OCI-M1 (cell line): ENCODE measurements around the gene KCNQ5.
"Not testable (repeated sequence)": the region's sequence is repeated elsewhere in the genome, so short reads cannot be mapped to it uniquely, and the experiment has no call there.

Source experiments
- DNase-seq: peaks from one replicate; lab custom pipeline; 2025; lab: John Stamatoyannopoulos, UW

KCNQ5 gene

DNA sequence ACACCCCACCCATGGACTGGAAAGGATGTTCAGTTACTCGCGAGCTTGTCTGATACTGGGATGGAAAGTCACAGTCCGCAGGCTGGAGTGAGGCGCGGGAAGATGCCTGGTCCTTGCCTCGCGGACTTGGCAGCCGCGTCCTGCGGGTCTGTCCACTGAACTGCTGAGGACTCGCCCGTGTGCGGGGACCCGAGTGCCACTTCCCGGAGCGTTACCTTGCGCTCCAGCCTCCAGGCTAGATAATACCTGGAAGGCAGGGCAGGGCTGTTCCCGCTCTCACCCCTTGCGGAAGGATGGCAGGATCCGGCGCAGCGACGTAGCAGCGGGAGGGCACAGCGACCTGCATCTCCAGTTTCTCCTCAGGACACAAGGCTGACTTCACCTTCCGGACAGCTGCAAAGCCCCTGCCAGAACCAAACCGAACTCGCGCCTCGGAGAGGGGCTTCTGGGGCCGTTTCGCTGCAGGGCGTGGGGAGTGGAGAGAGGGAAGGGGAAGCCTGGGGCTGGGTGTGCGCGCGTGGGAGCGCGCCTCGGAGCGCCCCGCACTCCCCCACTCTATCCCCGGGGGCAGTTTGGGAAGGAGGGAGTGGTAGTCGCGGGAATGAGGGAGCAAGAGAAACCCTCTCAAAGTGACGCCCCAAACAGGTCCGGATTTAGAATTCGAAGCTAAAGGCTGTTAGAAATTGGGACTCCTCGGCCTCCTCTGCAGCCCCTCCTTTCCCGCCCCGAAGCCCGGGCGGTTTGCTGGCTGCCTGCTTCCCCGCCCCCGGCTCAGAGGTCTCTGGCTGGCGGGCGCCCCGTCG is at the start of gene KCNQ5:
Gene KCNQ5, plus strand, starts transcription at position 774 of the 803 bp plus-strand sequence.
- DNase-seq, result peak; percentile 72

DNA sequence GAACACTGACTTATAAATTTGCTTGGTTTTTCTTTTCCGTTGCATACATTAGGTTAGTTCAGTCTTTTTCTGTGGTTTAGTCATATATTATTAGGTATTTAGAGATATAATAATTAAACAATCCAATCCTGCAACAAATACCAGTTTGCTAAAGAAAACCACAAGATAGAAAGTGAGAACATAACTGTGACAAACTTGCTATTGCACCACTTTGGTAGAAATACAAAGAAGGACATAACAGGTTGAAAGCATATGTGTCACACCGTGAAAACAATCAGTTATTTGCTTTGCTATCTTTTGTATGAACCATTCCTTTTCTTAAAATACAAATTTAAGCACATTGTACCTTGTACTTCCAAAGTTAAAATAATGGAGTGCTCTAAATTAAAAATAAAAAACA is 42.0 kb upstream of the KCNQ5 start:
- peak; percentile 80 for DNase-seq

DNA sequence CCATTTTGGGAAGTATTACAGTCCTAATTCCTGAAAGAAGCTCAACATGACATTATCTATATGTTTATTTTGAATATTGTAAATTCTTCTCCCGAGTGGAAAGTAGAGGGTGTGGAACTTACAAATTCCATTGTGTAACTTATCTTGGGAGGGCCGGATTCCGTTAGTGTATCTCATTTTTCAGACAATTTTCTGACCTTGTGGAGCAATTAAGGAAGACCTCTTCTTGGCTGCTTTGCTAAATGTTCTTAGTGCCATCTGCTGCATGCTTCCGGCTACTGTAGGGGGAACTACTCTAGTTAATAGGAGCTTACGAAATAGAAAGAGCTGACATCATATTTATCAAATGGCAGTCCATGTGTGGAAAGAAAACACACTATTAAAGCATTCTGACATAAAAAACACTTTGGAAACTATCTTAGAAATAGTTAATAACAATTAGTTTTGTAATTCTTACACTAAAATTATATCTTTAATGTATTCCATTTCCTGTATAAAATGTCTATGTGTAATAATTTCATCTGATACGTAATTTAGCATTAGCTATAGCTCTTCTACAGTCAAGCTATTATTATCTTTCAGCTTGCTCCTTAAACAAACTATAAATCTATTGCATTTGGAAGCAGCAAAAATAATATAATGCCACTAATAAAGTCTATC is 41.5 kb upstream of the KCNQ5 start:
- peak; percentile 97 for DNase-seq

DNA sequence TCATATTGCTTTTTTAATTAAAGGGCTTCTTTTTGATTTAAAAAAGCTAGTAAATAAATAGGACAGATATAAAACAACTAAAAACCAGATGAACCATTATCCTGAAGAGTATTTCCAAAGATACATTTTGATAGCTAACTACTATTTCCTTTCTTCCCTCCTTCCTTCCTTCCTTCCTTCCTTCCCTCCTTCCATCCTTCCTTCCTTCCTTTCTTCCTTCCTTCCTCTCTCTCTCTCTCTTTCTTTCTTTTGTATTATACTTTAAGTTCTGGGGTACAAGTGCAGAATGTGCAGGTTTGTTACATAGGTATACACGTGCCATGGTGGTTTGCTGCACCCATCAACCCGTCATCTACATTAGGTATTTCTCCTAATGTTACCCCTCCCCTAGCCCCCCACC is 40.9 kb upstream of the KCNQ5 start:
- not testable (repeated sequence) for DNase-seq

DNA sequence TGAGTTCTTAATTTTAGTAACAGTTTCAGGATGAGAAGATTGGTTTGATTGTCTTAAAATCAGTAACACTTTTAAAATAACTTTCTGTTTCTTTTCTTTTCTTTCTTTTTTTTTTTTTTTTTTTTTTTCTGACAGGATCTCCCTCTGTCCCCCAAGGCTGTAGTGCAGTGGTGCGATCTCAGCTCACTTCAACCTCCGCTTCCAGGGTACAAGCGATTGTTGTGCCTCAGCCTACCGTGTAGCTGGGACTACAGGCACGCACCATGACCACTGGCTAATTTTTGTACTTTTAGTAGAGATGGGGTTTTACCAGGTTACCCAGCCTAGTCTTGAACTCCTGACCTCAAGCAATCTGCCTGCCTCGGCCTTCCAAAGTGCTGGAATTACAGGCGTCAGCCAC is 33.7 kb upstream of the KCNQ5 start:
- no peak for DNase-seq

DNA sequence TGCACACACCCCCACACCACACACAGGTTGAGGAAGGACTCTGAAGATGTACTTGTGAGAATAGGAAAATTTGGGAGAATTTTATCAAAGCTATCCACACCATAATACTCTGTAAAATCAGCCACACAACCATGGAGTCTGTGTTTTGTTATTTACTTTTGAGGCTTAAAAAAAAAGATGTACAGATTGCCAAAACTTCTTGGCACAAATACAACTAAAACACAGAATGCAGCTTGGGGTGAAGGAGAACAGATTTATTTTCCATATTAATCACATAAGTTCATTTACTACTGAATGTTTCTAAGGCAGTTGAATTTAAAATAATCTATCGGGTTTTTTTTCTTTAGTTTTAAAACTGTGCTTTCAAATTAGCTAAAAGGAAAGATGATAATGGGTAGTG is 32.8 kb upstream of the KCNQ5 start:
- no peak for DNase-seq

DNA sequence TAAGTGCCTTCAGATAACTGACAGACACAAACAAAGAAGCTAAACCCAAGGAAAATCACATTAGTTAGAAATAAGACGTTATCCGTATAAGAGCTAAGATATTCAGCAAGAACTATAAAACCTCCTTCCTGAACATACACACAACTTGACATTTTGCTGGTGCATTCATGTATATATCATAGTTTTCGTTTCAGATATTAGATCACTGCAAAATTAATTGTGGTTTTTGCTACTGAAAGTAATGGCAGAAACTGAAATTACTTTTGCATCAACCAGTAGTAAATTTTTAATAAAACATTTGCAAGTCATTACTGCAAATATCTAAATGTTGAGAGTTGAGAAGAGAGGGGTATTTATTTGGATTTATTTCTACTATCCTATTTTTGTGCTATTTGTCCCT is 26.1 kb upstream of the KCNQ5 start:
- DNase-seq, result no peak

DNA sequence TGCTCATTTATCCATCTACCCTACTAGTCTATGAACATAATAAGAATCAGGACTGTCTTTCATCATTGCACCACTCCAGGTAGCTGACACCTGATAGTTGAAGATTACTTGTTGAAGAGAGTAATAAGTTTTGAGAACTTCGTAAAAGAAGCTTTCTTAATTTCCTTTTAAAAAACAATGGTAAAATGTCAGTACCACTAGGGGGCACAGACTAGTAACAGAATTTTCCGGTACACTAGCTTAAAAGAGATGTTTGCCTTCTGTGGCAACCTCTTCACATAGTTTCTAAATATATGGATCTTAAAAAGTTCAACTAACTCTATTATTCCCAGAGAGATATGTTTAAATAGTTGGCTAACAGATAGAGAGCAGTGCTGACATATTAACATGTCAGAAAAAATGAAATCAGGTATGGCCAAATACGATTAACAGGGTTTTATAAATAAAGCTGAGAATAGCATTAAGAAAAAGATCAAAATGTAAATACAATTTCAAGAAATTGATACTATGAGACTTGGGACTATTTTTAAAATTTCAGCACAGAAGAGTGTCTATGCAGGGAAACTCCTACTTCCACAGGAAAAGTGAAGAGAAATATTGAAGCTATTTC is 5.4 kb upstream of the KCNQ5 start:
- DNase-seq, result peak; percentile 83

DNA sequence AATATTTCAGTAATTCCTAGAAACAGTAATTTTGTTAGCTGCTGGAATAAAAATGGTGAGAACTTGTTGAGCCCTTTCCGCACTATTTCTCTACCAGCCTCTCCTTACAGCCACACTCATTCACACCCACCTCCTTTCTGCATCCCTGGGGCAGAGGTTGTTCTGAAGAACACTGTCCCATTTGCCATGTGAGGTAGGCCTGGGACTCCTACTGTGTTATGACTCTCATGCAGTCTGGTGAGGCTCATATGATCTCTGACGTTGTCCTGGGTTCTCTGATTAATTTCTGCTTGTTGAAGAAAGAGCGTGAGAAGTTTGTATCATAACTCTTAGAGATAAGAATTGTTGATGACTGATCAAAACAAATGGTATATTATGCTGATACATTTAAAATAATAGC is 4.1 kb upstream of the KCNQ5 start:
- no peak for DNase-seq

DNA sequence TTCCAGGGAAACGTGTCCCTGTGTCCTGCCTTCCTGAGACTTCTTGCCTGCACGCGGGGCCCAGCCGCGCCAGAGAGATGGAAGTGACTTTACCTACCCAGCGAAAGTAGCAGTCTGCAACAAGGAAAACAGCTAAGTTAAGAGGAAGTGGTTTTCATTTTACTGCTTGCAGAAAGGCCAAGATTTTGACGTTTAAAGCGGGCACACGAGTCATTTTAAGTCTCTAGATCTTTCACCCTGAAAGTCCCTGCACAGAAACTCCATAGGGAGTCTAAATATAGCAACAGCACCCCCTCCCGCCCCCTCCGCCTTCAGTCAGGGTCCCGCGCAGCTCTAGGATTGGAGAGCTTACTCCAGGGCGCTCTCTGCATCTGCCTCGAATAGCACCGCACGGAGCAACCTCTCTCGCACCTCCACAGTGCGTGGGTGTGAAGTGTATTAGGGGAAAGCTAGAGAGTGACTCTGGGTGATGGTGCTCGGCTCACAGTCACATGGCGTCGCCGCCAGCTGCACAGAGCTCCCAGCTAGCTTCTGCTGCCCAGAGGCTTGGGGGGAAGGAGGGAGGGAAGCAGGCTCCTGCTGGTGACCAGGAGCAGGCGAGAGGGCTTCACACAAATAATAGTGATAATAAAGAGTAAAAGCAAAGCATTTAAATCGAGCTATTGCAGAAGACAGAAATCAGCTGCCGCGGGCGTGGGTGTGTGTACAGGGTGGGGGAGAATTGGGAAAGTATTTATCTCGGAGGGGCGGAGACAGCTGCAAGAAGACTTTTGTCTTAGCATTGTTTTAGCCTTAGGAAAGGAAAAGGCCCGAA is 1.8 kb upstream of the KCNQ5 start:
- peak; percentile 81 for DNase-seq

DNA sequence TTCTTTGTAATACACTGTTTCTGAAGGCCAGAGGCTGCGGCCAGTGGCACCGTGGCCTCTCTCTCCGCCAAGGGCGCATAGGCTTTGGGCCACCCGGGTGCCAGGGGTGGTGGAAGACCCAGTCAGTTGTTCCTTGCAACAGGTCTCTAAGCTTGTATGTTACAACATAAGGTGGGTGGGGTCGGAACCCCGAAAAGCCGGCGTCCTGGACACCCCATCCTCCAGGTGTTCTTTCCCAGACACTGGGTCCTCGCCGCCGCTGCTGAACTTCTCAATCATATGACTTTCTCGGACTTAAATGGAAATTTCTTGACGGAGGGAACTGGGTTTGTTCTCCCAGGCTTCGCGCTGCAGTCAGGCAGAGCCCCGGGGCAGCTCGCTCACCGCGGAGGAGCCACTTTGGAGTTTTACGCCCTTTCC is 983 bp upstream of the KCNQ5 start:
- DNase-seq, result no peak

DNA sequence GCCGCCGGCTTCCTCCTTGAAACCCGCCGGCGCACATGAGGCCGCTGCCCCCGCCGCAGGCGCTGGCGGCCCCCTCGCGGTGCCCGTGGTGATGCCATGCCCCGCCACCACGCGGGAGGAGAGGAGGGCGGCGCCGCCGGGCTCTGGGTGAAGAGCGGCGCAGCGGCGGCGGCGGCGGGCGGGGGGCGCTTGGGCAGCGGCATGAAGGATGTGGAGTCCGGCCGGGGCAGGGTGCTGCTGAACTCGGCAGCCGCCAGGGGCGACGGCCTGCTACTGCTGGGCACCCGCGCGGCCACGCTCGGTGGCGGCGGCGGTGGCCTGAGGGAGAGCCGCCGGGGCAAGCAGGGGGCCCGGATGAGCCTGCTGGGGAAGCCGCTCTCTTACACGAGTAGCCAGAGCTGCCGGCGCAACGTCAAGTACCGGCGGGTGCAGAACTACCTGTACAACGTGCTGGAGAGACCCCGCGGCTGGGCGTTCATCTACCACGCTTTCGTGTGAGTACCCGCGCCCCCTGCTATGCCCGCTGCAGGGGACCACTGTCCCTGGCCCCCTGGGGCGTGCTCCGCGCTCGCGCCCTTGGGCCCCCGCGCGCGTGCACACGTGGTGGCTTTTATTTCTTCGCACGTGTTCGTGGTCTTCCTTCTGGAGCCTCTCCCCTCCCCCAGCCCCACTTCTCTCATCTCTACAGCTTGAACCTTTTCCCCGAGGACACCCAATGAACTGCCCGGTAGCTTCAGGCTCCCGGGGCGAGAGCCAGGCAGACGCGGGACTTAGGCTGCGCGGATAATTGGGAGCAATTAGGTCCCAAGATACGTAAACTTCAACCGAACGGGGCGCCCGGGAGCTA is 453 bp downstream of the KCNQ5 start:
- peak; percentile 86 for DNase-seq

DNA sequence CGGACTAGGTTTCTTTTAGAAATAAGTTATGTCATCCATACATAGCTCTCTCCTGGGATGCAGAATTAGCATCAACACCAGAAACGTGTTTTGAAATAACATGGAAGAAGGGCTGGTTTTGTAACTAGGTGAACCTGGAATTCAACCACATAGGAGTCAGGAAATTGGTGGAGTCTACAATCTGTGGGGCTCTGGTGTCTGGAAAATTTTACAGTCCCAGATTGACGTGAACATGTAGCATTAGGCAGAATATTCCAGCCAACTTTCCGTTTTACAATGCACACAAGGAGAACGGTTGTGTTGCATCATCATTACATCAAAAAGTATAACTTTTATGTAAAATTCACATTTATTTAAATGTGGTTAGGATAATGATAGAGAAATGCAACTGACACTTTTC is 1.9 kb downstream of the KCNQ5 start:
- DNase-seq, result peak; percentile 74

DNA sequence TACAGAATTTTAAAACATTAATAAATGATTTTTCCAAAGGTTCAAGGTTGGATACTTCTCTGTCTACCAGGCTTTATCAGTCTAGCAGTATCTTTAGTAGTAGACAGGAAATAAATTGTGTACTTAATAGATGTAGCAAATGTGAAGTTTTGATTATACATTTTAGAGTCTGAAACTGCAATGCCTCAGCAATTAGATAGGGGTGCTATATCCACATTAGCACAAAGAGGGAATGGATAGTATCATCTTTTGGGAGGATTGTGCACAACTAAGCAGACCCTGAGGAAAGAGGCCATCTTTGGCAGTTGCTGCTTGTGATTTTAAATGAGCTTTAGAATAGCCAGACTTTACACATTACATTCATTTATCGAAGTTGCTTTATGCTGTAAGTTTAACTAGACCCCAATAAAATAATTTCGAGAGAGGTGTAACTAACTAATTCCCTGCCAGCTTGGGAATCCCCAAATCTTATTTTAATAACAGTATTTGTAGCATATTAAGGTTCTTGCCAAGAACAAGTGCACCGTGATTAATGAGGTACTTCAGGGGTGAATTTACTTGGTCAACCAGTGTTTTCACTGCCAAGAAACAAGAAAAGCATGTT is 2.8 kb downstream of the KCNQ5 start:
- DNase-seq, result peak; percentile 89

DNA sequence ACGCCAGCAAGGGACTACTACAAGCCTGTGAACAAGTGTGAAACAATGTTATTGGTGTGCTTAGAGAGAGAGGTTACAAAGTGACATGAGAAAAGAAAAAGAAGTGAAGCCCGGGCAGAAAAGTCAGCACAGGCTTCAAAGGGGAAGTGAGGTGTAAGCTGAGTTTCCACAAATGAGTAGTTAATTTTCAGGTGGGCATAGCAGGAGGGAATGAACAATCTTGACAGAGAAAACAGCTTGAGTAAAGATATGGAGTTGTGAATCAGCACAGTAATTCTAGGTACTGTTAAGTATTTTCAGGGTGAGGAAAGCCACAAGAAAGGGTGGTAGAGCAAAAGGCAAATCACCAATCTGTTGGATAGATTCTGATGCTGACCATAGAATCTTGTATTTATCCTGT is 4.3 kb downstream of the KCNQ5 start:
- peak; percentile 42 for DNase-seq

DNA sequence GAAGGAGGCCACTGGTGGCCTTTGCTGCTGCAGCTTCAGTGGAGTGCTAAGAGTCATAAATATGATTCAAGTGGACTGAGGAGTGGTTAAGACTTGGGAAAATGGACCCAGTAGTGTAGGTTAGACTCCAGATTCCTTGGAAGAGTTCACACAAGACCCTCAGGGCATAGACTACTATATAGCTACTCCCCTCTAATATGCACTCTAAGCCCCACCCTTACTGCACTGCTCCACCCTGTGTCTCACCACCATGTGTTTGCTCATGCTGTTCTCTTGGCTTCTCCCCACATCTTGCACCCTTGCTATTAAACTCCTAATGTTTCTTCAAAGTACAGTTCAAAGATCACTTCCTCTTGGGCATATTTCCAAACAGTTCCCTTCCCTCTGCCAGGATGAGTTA is 5.7 kb downstream of the KCNQ5 start:
- DNase-seq, result no peak

DNA sequence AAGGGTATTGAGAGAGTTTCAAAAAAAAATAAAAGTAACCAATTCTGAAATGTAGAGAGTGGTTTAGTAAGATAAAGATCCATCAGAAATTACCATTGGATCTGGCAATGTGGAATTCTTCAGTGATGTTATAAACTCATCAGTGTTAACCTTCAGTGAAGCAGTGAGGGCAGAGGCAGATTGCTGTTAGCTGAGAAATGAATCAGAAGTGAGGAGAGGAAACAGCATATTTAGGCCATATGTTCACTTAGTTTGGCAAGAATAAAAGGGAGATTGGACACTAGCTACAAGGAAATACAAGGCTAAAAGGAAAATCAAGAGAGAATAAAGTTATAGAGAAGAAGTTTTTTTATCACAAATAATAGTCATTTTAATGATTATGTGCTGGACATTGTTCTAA is 9.6 kb downstream of the KCNQ5 start:
- DNase-seq, result no peak

DNA sequence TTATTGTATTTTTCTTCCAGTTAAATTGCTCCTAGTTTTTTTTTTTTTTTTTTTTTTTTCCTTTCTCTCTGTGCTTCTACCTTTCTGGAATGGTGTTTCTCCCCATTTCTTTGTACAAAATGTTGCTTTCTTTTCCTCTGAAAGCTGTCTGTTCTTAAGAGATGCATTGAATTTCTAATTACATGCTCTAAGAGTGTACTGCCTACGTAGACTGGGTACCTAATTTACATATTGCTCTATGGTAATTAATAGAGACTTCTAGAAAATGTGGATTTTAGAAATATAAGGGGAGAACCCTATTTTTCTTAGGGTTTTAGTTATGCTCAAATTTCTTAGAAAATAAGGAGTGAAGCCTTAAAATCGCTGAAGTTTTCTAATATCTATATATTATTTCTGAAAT is 13.8 kb downstream of the KCNQ5 start:
- DNase-seq, result no peak

DNA sequence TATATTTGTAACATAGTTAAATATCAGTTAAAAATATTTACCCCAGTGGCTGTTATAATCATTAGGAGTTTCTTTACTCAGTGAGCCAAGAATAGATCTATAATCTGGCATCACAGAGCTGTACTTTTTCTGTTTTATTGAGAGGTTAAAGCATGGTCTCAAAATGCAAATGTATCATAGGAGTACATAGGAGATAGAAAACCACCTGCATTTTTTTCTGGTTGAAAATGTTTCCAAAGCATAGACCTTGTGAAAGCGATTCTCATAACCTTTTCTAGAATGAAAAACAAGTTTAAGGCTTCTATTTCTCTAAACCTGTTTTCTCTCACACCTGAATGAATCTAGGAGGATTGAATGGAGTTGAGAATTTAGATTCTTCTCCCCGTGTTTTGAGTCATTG is 14.4 kb downstream of the KCNQ5 start:
- DNase-seq, result no peak

DNA sequence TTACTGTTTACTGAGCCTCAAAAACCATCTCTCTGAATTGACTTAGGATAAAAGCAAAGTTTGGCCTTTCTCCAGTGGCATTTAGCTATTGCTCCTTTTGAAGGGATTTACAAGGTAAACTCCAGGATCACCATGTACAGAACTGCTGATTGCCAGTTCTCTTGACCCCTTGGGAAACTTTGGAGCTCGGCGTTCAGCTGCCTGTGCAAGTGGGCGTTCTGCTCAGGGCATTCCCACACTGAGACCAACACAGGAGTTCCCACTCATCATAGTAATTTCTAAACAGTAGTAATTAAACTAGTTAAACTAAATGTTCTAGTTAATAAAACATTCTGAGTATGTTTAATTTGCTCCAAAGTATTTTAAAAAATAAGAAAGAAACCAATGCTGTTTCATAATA is 14.9 kb downstream of the KCNQ5 start:
- DNase-seq, result no peak
